SK-N-SH treated with all-trans-retinoic acid at 6 μM for 48 hours (cell line): ENCODE data around the gene USP17L25.
"Not testable (repeated sequence)": the region's sequence is repeated elsewhere in the genome, so short reads cannot be mapped to it uniquely, and the experiment has no call there.

ENCODE experiments used
- SNAI2 ChIP-seq: fragments of 250-450 bp; sonication (Bioruptor Pico); IDR thresholded peaks from 2 replicates; pipeline ENCODE4 v1.5.0; 2020; ENCODE audit warnings: mild to moderate bottlenecking, moderate library complexity
- TF ChIP-seq, protein P1 (sequence below): fragments of 250-450 bp; sonication (Bioruptor Pico); IDR thresholded peaks from 2 replicates; pipeline ENCODE4 v1.8.0; 2021; ENCODE audit warnings: low read depth, mild to moderate bottlenecking, moderate library complexity, borderline replicate concordance
- TF ChIP-seq, protein P2 (sequence below): fragments of 250-450 bp; sonication (Bioruptor Pico); IDR thresholded peaks from 2 replicates; pipeline ENCODE4 v1.8.0; 2020; ENCODE audit warnings: mild to moderate bottlenecking, moderate library complexity, borderline replicate concordance

DNA sequence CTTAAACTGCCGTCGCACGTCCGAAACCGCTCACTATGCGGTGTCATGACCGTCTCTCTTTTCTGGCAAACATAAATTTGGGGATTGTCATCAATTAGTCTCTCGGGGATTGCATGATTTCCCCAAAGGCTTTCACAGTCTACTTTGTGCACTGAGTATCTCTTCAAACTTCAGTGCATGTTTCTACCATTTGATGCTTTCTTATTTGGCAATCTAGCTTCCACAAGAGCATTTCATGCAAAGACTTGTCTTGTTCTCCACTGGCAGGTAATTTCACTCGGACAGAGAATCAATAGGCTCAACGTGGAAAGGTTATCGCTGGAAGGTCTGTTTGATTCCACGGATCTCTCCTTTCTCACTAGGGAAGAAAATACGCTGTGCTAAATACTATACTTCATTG, 5.5 kb upstream of the USP17L25 start:
- TF ChIP-seq, protein P1, sequence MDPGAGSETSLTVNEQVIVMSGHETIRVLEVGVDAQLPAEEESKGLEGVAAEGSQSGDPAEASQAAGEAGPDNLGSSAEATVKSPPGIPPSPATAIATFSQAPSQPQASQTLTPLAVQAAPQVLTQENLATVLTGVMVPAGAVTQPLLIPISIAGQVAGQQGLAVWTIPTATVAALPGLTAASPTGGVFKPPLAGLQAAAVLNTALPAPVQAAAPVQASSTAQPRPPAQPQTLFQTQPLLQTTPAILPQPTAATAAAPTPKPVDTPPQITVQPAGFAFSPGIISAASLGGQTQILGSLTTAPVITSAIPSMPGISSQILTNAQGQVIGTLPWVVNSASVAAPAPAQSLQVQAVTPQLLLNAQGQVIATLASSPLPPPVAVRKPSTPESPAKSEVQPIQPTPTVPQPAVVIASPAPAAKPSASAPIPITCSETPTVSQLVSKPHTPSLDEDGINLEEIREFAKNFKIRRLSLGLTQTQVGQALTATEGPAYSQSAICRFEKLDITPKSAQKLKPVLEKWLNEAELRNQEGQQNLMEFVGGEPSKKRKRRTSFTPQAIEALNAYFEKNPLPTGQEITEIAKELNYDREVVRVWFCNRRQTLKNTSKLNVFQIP = not testable (repeated sequence)
- not testable (repeated sequence) for TF ChIP-seq SNAI2 (CRISPR knock-in tag)
- TF ChIP-seq, protein P2, sequence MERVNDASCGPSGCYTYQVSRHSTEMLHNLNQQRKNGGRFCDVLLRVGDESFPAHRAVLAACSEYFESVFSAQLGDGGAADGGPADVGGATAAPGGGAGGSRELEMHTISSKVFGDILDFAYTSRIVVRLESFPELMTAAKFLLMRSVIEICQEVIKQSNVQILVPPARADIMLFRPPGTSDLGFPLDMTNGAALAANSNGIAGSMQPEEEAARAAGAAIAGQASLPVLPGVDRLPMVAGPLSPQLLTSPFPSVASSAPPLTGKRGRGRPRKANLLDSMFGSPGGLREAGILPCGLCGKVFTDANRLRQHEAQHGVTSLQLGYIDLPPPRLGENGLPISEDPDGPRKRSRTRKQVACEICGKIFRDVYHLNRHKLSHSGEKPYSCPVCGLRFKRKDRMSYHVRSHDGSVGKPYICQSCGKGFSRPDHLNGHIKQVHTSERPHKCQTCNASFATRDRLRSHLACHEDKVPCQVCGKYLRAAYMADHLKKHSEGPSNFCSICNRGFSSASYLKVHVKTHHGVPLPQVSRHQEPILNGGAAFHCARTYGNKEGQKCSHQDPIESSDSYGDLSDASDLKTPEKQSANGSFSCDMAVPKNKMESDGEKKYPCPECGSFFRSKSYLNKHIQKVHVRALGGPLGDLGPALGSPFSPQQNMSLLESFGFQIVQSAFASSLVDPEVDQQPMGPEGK (CRISPR knock-in tag) = not testable (repeated sequence)
